A673 (cell line): ENCODE results near the gene SLX4IP. TPM values are rescaled to one million over a fixed set of nuclear protein-coding genes. Genes with fewer than 3 reads are reported as not detected.

Experiments used
- BruUV-seq: library from RNA; stranded (reverse); fragments of 400-500 nt; replicated peaks from 2 replicates; lab custom pipeline; 2021; lab: Mats Ljungman, UMichigan
- CTCF ChIA-PET: fragments of 300-600 bp; sonication (Branson Sonifier 250); formaldehyde crosslinking; loops from one replicate; lab custom pipeline; 2022; ENCODE audit warnings: antibody characterized with exemption; lab: Charles Lee
- POLR2A ChIA-PET: fragments of 300-600 bp; sonication (Branson Sonifier 250); formaldehyde crosslinking; loops from one replicate; lab custom pipeline; 2022; ENCODE audit warnings: antibody characterized with exemption; ENCODE audit not compliant: low non-redundant PET; lab: Charles Lee
- DNase-seq: peaks from one replicate; pipeline ENCODE4 v3.0.0-alpha.2; 2015; ENCODE audit warnings: low spot score
- H3K27ac ChIP-seq: fragments of 200-600 bp; sonication (generic); 2 replicates; pipeline ENCODE4 v1.5.1; 2016; ENCODE audit warnings: mixed run types, low read depth, mild to moderate bottlenecking, mixed read lengths, antibody characterized with exemption, low read length; ENCODE audit not compliant: poor library complexity, severe bottlenecking
- H3K27me3 ChIP-seq: fragments of 200-600 bp; sonication (generic); replicated peaks from 2 replicates; pipeline ENCODE4 v1.6.1; 2017; ENCODE audit warnings: mixed run types, low read depth, mild to moderate bottlenecking, mixed read lengths, antibody characterized with exemption, low read length; ENCODE audit not compliant: insufficient read depth, poor library complexity
- H3K36me3 ChIP-seq: fragments of 200-600 bp; sonication (generic); 2 replicates; pipeline ENCODE4 v1.6.1; 2016; ENCODE audit warnings: mixed run types, mild to moderate bottlenecking, mixed read lengths, antibody characterized with exemption, low read length; ENCODE audit not compliant: insufficient read depth, poor library complexity, severe bottlenecking
- H3K4me1 ChIP-seq: fragments of 200-600 bp; sonication (generic); 2 replicates; pipeline ENCODE4 v1.6.1; 2017; ENCODE audit warnings: mixed run types, mild to moderate bottlenecking, mixed read lengths, antibody characterized with exemption, low read length; ENCODE audit not compliant: insufficient read depth, poor library complexity, severe bottlenecking
- H3K4me3 ChIP-seq: fragments of 200-600 bp; sonication (generic); 2 replicates; pipeline ENCODE4 v1.5.1; 2016; ENCODE audit warnings: low read depth, mixed run types, mild to moderate bottlenecking, mixed read lengths, low read length; ENCODE audit not compliant: poor library complexity, severe bottlenecking
- H3K9me3 ChIP-seq: fragments of 200-600 bp; sonication (generic); 2 replicates; pipeline ENCODE4 v1.6.1; 2016; ENCODE audit warnings: mixed run types, low read depth, mild to moderate bottlenecking, mixed read lengths, antibody characterized with exemption, low read length; ENCODE audit not compliant: poor library complexity, severe bottlenecking
- EZH2 ChIP-seq: fragments of 200-600 bp; sonication (generic); IDR thresholded peaks from 2 replicates; pipeline ENCODE4 v1.6.1; 2017; ENCODE audit warnings: borderline replicate concordance, low read depth, mild to moderate bottlenecking, mixed read lengths, antibody characterized with exemption, low read length; ENCODE audit not compliant: poor library complexity, severe bottlenecking
- intact Hi-C: fragments of 100-400 bp; cut with micrococcal nuclease; formaldehyde crosslinking; loops from one replicate; pipeline ENCODE4 v1.10.0; 2022; ENCODE audit not compliant: unreplicated experiment
- total RNA-seq: library from RNA; stranded (reverse); gene quantifications from 2 replicates; pipeline ENCODE4 v1.2.3, GENCODE V29; 2021
- TF ChIP-seq, protein P1 (sequence below): fragments of 300-800, 200-600 bp; sonication (generic); conservative IDR thresholded peaks from 2 replicates; pipeline ENCODE4 v1.5.1; 2017; ENCODE audit warnings: low read depth, mild to moderate bottlenecking, antibody characterized with exemption, low read length, moderate library complexity, mixed read lengths

The SLX4IP gene
- total RNA-seq, 1 experiment from 2014 or later = 9.8 TPM

DNA sequence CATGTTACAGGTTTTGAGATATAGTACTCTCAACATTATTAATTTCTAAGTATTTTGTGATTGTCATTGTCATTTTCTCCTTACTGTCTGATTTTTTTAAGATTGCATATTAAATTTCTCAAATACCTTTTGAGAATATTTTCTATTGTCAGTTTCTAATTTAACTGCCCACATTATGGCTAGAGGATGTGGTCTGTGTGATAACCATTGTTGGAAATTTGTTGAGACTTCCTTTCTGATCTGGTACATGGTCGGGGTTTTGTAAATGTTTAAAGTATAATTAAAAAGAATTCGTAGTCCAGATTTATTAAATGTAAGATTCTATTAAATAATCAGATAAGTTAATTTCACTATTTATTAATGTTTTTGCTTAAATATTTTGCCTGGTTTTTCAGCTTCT lies 60.1 kb downstream of the SLX4IP start:
- no peaks in the 10 kb centered on the region for H3K27me3 ChIP-seq
- ChIA-PET POLR2A (no interaction called here), CTCF (interaction anchor here (0.7 kb wide), 1 partner anchor 326 kb away, joined by 4 read pairs; no protein-coding TSS in a partner anchor)
- H3K9me3 ChIP-seq = no peaks in the 10 kb centered on the region
- H3K36me3 ChIP-seq = no peaks in the 10 kb centered on the region
- no peak for TF ChIP-seq EZH2
- TF ChIP-seq, protein P1, sequence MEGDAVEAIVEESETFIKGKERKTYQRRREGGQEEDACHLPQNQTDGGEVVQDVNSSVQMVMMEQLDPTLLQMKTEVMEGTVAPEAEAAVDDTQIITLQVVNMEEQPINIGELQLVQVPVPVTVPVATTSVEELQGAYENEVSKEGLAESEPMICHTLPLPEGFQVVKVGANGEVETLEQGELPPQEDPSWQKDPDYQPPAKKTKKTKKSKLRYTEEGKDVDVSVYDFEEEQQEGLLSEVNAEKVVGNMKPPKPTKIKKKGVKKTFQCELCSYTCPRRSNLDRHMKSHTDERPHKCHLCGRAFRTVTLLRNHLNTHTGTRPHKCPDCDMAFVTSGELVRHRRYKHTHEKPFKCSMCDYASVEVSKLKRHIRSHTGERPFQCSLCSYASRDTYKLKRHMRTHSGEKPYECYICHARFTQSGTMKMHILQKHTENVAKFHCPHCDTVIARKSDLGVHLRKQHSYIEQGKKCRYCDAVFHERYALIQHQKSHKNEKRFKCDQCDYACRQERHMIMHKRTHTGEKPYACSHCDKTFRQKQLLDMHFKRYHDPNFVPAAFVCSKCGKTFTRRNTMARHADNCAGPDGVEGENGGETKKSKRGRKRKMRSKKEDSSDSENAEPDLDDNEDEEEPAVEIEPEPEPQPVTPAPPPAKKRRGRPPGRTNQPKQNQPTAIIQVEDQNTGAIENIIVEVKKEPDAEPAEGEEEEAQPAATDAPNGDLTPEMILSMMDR = no peak
- H3K27ac ChIP-seq = no peak overlapping the region
- intact Hi-C loops = no loop called here
- H3K4me1 ChIP-seq = peaks cover 55% of the 10 kb centered on the region
- BruUV-seq = no TSS peak
- DNase-seq = no peak
- H3K4me3 ChIP-seq = no peak overlapping the region

DNA sequence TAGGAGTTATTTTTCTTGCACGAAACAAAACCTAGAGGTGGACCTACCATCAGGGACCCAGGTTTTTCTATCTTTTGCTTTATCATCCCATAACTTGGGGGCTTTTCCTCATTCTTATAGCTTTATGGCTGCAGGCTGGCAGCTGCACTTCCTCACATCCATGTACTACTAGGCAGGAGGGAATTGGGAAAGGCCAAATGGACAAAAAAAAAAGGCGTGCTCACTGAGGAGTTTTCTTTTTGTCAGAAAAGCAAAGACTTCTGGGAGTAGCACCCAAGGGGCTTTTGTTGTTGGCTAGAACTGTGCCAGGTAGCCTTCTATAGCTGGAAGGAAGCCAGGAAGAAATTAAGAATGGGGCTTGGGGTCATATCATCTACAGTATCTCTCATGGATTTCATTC lies 61.4 kb downstream of the SLX4IP start:
- Histone ChIP-seq H3K4me3 (no peak overlapping the region), H3K4me1 (peaks cover 51% of the 10 kb centered on the region), H3K9me3 (no peaks in the 10 kb centered on the region), H3K27ac (peak overlapping the region; percentile 31), H3K36me3 (no peaks in the 10 kb centered on the region), H3K27me3 (no peaks in the 10 kb centered on the region)
- BruUV-seq = no TSS peak
- DNase-seq = no peak
- POLR2A ChIA-PET = no interaction called here
- intact Hi-C loops = no loop called here
- TF ChIP-seq, protein P1 = no peak
- TF ChIP-seq EZH2 = no peak
- CTCF ChIA-PET = no interaction called here

DNA sequence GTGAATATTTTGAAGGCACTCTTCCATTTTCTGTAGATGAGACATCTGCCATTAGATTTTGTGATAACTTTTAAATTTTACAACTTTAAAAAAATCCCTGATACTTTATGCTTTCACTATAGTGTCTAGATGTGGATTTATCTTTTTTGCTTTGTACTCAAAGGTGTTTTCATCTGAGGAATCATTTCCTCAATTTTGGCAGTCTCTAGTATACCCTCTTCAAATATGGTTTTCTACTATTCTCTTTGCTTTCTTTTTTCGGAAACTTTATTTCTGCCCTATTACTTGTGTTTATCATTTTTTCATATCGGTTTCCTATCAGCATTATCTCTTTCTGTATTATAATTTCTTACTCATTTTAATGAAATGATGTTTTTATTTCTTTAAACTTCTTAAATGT lies 62.2 kb downstream of the SLX4IP start:
- H3K27ac ChIP-seq = no peak overlapping the region
- BruUV-seq = no TSS peak
- no peaks in the 10 kb centered on the region for H3K27me3 ChIP-seq
- H3K36me3 ChIP-seq = no peaks in the 10 kb centered on the region
- ChIA-PET POLR2A (no interaction called here), CTCF (no interaction called here)
- intact Hi-C loops = no loop called here
- DNase-seq = no peak
- H3K4me1 ChIP-seq = peaks cover 50% of the 10 kb centered on the region
- TF ChIP-seq EZH2 = no peak
- TF ChIP-seq, protein P1 = no peak
- H3K9me3 ChIP-seq = no peaks in the 10 kb centered on the region
- no peak overlapping the region for H3K4me3 ChIP-seq
